Chondrocyte (in vitro differentiated cells): ENCODE measurements around the gene FBXO10. TPM values are rescaled to one million over a fixed set of nuclear protein-coding genes. Genes with fewer than 3 reads are reported as not detected.

Experiments used
- DNase-seq: peaks from one replicate; pipeline ENCODE4 v3.0.0; 2021; ENCODE audit warnings: mixed read lengths, low spot score
- H3K27ac Mint-ChIP-seq: one replicate; pipeline ENCODE4 v1.8.0; 2021; ENCODE audit warnings: mild to moderate bottlenecking, moderate library complexity, mixed read lengths; ENCODE audit not compliant: unreplicated experiment
- H3K27me3 Mint-ChIP-seq: 2 replicates; pipeline ENCODE4 v1.8.0; 2021; ENCODE audit warnings: low read depth, mixed read lengths
- H3K36me3 Mint-ChIP-seq: 2 replicates; pipeline ENCODE4 v1.8.0; 2021; ENCODE audit warnings: low read depth, mixed read lengths
- H3K4me1 Mint-ChIP-seq: 2 replicates; pipeline ENCODE4 v1.8.0; 2021; ENCODE audit warnings: low read depth, mild to moderate bottlenecking, mixed read lengths
- H3K4me3 Mint-ChIP-seq: one replicate; pipeline ENCODE4 v1.8.0; 2021; ENCODE audit warnings: mild to moderate bottlenecking, moderate library complexity, mixed read lengths; ENCODE audit not compliant: unreplicated experiment
- H3K9me3 Mint-ChIP-seq: 2 replicates; pipeline ENCODE4 v1.8.0; 2021; ENCODE audit warnings: low read depth, mixed read lengths
- total RNA-seq: library from RNA; stranded (reverse); gene quantifications from 3 replicates; pipeline ENCODE4 v1.2.1, GENCODE V29; 2021
- TF ChIP-seq, protein P1 (sequence below): fragments of 200-600 bp; sonication (generic); IDR thresholded peaks from 2 replicates; pipeline ENCODE4 v1.5.0; 2021; ENCODE audit warnings: antibody characterized with exemption, mild to moderate bottlenecking, moderate library complexity

The FBXO10 gene
- total RNA-seq, 1 donor from 2014 or later, result 15.2 TPM

GRCh38 chr9:37593883-37594448, 17.8 kb upstream of the FBXO10 start:
- TF ChIP-seq, protein P1, sequence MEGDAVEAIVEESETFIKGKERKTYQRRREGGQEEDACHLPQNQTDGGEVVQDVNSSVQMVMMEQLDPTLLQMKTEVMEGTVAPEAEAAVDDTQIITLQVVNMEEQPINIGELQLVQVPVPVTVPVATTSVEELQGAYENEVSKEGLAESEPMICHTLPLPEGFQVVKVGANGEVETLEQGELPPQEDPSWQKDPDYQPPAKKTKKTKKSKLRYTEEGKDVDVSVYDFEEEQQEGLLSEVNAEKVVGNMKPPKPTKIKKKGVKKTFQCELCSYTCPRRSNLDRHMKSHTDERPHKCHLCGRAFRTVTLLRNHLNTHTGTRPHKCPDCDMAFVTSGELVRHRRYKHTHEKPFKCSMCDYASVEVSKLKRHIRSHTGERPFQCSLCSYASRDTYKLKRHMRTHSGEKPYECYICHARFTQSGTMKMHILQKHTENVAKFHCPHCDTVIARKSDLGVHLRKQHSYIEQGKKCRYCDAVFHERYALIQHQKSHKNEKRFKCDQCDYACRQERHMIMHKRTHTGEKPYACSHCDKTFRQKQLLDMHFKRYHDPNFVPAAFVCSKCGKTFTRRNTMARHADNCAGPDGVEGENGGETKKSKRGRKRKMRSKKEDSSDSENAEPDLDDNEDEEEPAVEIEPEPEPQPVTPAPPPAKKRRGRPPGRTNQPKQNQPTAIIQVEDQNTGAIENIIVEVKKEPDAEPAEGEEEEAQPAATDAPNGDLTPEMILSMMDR, result no peak
- Mint-ChIP-seq H3K36me3 (no peaks in the 10 kb centered on the region), H3K4me1 (peaks cover 35% of the 10 kb centered on the region), H3K9me3 (no peaks in the 10 kb centered on the region), H3K27me3 (peaks cover 8% of the 10 kb centered on the region), H3K27ac (no peak overlapping the region), H3K4me3 (no peak overlapping the region)
- DNase-seq, result no peak

DNA sequence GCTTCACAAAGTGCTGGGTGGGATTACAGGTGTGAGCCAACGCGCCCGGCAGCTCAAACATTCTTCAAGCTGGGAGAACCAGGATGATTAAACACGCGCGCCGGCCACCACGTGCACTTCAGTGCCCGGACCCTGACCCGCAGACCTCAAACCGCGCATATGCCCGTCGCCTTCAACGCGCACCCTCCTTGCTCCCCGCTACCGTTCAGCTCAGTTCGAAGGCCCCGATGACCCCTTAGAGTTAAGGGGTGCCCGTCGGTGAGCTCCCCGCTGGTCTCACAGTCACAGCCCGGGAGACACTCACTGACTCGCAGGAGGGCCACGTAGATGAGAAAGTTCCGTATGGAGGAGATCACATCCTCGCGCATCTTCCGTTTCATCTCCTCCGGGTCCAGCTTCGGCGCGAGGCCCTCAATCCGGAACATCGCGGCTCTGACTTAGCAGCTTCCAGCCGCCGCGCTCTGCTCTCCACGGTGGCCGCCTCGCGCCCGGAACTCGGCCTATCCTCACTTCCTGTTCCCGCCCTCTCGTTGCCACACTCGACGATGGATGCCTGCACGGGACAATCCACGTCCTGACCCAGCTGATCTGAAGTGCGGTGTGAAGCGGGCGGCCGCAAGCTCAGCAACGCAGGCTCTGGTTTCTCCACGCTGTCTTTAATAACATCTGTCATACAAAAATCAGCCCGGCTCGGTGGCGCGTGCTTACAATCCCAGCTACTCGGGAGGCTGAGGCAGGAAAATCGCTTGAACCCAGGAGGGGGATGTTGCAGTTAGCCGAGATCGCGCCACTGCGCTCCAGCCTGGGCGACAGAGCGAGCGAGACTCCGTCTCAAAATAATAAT, 16.1 kb upstream of the FBXO10 start, which contains the start of gene TOMM5:
Gene TOMM5 (minus strand): TSS at position 490 of the 844 bp plus-strand sequence. CDS start 65 bp downstream, at position 425.
- peaks cover 9% of the 10 kb centered on the region for H3K36me3 Mint-ChIP-seq
- no peaks in the 10 kb centered on the region for H3K9me3 Mint-ChIP-seq
- H3K27ac Mint-ChIP-seq, result peak within 1 kb of the TSS; percentile 98
- H3K4me3 Mint-ChIP-seq, result peak within 1 kb of the TSS; percentile 95
- H3K4me1 Mint-ChIP-seq, result peaks cover 35% of the 10 kb centered on the region
- DNase-seq, result peak; percentile 97
- H3K27me3 Mint-ChIP-seq, result peaks cover 8% of the 10 kb centered on the region
- TF ChIP-seq, protein P1, result peak; percentile 13

- peaks cover 17% of the 10 kb centered on the region for H3K36me3 Mint-ChIP-seq
- peaks cover 30% of the 10 kb centered on the region for H3K4me1 Mint-ChIP-seq
- H3K4me3 Mint-ChIP-seq, result no peak overlapping the region
- no peaks in the 10 kb centered on the region for H3K9me3 Mint-ChIP-seq
- no peak for DNase-seq
- H3K27ac Mint-ChIP-seq, result no peak overlapping the region
- TF ChIP-seq, protein P1, result no peak
- H3K27me3 Mint-ChIP-seq, result no peaks in the 10 kb centered on the region
These were observed 11.3 kb upstream of the FBXO10 start for GRCh38 chr9:37587521-37587920.

- TF ChIP-seq, protein P1, result no peak
- DNase-seq, result no peak
- no peaks in the 10 kb centered on the region for H3K9me3 Mint-ChIP-seq
- H3K4me1 Mint-ChIP-seq, result peaks cover 3% of the 10 kb centered on the region
- peaks cover 17% of the 10 kb centered on the region for H3K36me3 Mint-ChIP-seq
- H3K27ac Mint-ChIP-seq, result peak overlapping the region; percentile 8
- no peaks in the 10 kb centered on the region for H3K27me3 Mint-ChIP-seq
- no peak overlapping the region for H3K4me3 Mint-ChIP-seq
These were observed 7.4 kb upstream of the FBXO10 start for GRCh38 chr9:37583522-37584121.

DNA sequence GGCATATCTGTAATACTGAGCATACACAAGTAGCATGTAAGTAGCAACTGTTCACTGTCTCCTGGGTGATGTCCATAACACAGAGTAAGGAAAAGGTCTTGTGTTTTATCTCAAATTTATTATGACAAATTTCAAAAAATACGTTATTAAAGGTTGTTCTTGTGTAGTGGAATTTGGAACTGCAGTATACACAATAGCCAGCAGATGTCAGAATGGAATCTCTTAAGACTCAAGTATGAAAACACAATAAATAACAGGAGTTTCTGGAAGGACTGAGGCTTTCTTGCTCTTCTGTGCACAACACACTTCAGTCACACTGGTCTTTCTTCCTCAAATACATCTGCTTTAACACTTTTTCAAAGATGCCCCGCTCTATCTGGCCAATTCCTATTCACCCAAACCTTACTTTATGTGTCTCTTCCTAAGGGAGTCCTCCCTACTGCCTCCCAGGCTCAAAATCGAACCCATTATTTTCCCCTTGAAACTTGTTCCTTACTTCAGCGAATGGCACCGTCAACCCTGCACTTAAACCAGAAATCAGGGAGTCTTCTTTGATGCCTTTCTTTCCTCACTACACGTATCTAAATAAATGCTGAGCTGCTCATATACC, 6.5 kb upstream of the FBXO10 start:
- Mint-ChIP-seq H3K36me3 (peaks cover 11% of the 10 kb centered on the region), H3K27me3 (no peaks in the 10 kb centered on the region), H3K4me3 (no peak overlapping the region), H3K27ac (peak overlapping the region; percentile 76), H3K9me3 (no peaks in the 10 kb centered on the region), H3K4me1 (peaks cover 3% of the 10 kb centered on the region)
- TF ChIP-seq, protein P1, result peak; percentile 84
- DNase-seq, result no peak
